GM12892 (cell line): ENCODE data around the gene PDSS2.

ENCODE experiments used
- POLR2A ChIP-seq: IDR thresholded peaks from 2 replicates; pipeline ENCODE4 v1.6.1; 2011; ENCODE audit warnings: low read depth, low read length, control low read depth
- POLR2AphosphoS5 ChIP-seq: IDR thresholded peaks from 2 replicates; pipeline ENCODE4 v1.6.1; 2011; ENCODE audit warnings: low read depth, low read length, control low read depth
- TAF1 ChIP-seq: IDR thresholded peaks from 2 replicates; pipeline ENCODE4 v1.6.1; 2011; ENCODE audit warnings: low read depth, mild to moderate bottlenecking, control low read depth, low read length, borderline replicate concordance

DNA sequence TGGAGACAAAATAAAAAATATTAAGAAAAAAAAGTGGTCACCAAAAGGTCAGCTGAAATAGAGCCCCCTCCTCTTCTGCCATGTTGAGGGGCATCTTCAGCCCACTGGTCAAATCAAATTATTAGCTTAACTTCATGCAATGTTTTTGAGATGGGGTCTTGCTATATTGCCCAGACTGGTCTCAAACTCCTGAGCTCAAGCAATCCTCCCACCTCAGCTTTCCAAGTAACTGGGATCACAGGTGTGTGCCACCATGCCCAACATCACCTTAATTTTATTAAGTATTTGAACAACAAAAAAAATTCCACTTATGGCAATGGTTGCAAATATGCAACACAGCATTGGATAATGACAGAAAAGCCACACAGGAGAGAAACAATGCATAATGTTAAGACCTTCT, 244.7 kb downstream of the PDSS2 start:
- TF ChIP-seq POLR2A = no peak
- TF ChIP-seq POLR2AphosphoS5 = no peak
- TF ChIP-seq TAF1 = no peak
